Astrocyte of the spinal cord (primary cell): ENCODE measurements around the gene PLXNA1.

Experiments used
- DNase-seq: peaks from one replicate; pipeline ENCODE4 v3.0.0; 2011; ENCODE audit warnings: low read depth, low spot score
- H3K4me3 ChIP-seq: 2 replicates; pipeline ENCODE4 v1.5.1; 2011; ENCODE audit warnings: low read depth, mild to moderate bottlenecking, low read length, moderate library complexity
- CTCF ChIP-seq: IDR thresholded peaks from 2 replicates; pipeline ENCODE4 v1.5.1; 2012; ENCODE audit warnings: low read depth, mild to moderate bottlenecking, low read length, inconsistent platforms
- in situ Hi-C: cut with HindIII; loops from 2 replicates; pipeline ENCODE4 v1.10.0; 2017; ENCODE audit warnings: low sequenced_read_pairs

PLXNA1 gene

GRCh38 chr3:126965526-126966080 lies 17.3 kb upstream of the PLXNA1 start:
- H3K4me3 ChIP-seq, result no peak overlapping the region
- DNase-seq, result no peak
- in situ Hi-C loops, result no loop called here
- no peak for TF ChIP-seq CTCF

- no peak for TF ChIP-seq CTCF
- in situ Hi-C loops, result no loop called here
- H3K4me3 ChIP-seq, result no peak overlapping the region
- no peak for DNase-seq
Measured at GRCh38 chr3:126967386-126967785, 15.5 kb upstream of the PLXNA1 start.

GRCh38 chr3:126968391-126969390 lies 14.2 kb upstream of the PLXNA1 start:
- no peak for DNase-seq
- no peak overlapping the region for H3K4me3 ChIP-seq
- in situ Hi-C loops, result no loop called here
- no peak for TF ChIP-seq CTCF

GRCh38 chr3:126969586-126969985 lies 13.3 kb upstream of the PLXNA1 start:
- DNase-seq, result peak; percentile 49
- in situ Hi-C loops, result no loop called here
- no peak overlapping the region for H3K4me3 ChIP-seq
- TF ChIP-seq CTCF, result no peak

GRCh38 chr3:126970101-126970500 lies 12.8 kb upstream of the PLXNA1 start:
- in situ Hi-C loops, result no loop called here
- H3K4me3 ChIP-seq, result no peak overlapping the region
- no peak for TF ChIP-seq CTCF
- DNase-seq, result no peak

GRCh38 chr3:126970921-126971320 lies 12.0 kb upstream of the PLXNA1 start:
- DNase-seq, result no peak
- in situ Hi-C loops, result no loop called here
- no peak overlapping the region for H3K4me3 ChIP-seq
- TF ChIP-seq CTCF, result no peak
